GM23248 (cell line): ENCODE measurements around the gene FBXW11. TPM values are rescaled to one million over a fixed set of nuclear protein-coding genes. Genes with fewer than 3 reads are reported as not detected.
A peak's percentile ranks its signal among the peaks of the same experiment; 100 is the strongest.

Source experiments
- DNase-seq: peaks from one replicate; pipeline ENCODE4 v3.0.0-alpha.2; 2015
- H2AFZ ChIP-seq: fragments of 200-600 bp; sonication (generic); 2 replicates; pipeline ENCODE4 v1.6.1; 2016; ENCODE audit warnings: antibody characterized with exemption
- H3F3A ChIP-seq: fragments of 200-600 bp; sonication (generic); 2 replicates; pipeline ENCODE4 v1.6.1; 2016; ENCODE audit warnings: mild to moderate bottlenecking, antibody characterized with exemption, mixed run types; ENCODE audit not compliant: insufficient read depth
- H3K27ac ChIP-seq: fragments of 200-600 bp; sonication (generic); 2 replicates; pipeline ENCODE4 v1.5.1; 2016; ENCODE audit warnings: mild to moderate bottlenecking
- H3K27me3 ChIP-seq: fragments of 200-600 bp; sonication (generic); replicated peaks from 2 replicates; pipeline ENCODE4 v1.6.1; 2016; ENCODE audit warnings: mild to moderate bottlenecking; ENCODE audit not compliant: insufficient read depth
- H3K36me3 ChIP-seq: fragments of 200-600 bp; sonication (generic); 2 replicates; pipeline ENCODE4 v1.6.1; 2016; ENCODE audit warnings: low read depth, mild to moderate bottlenecking
- H3K4me1 ChIP-seq: fragments of 200-600 bp; sonication (generic); 2 replicates; pipeline ENCODE4 v1.6.1; 2016; ENCODE audit warnings: mild to moderate bottlenecking; ENCODE audit not compliant: insufficient read depth
- H3K4me2 ChIP-seq: fragments of 200-600 bp; sonication (generic); one replicate; pipeline ENCODE4 v1.6.1; 2016; ENCODE audit warnings: mild to moderate bottlenecking; ENCODE audit not compliant: unreplicated experiment
- H3K4me3 ChIP-seq: fragments of 200-600 bp; sonication (generic); 2 replicates; pipeline ENCODE4 v1.5.1; 2016; ENCODE audit warnings: mild to moderate bottlenecking
- H3K79me2 ChIP-seq: fragments of 200-600 bp; sonication (generic); 2 replicates; pipeline ENCODE4 v1.6.1; 2016; ENCODE audit warnings: mild to moderate bottlenecking; ENCODE audit not compliant: insufficient read depth
- H3K9ac ChIP-seq: fragments of 200-600 bp; sonication (generic); 2 replicates; pipeline ENCODE4 v1.6.1; 2016; ENCODE audit warnings: mild to moderate bottlenecking
- H3K9me2 ChIP-seq: fragments of 200-600 bp; sonication (generic); 2 replicates; pipeline ENCODE4 v1.6.1; 2016; ENCODE audit warnings: mixed run types, mild to moderate bottlenecking, moderate library complexity; ENCODE audit not compliant: insufficient read depth
- H3K9me3 ChIP-seq: fragments of 200-600 bp; sonication (generic); one replicate; pipeline ENCODE4 v1.6.1; 2017; ENCODE audit warnings: low read depth
- H4K20me1 ChIP-seq: fragments of 200-600 bp; sonication (generic); 2 replicates; pipeline ENCODE4 v1.6.0; 2016; ENCODE audit not compliant: insufficient read depth
- EZH2 ChIP-seq: fragments of 200-600 bp; sonication (generic); IDR thresholded peaks from 2 replicates; pipeline ENCODE4 v1.6.1; 2018; ENCODE audit warnings: antibody characterized with exemption, mild to moderate bottlenecking; ENCODE audit not compliant: insufficient read depth, poor library complexity, severe bottlenecking
- EZH2phosphoT487 ChIP-seq: fragments of 200-600 bp; sonication (generic); IDR thresholded peaks from 2 replicates; pipeline ENCODE4 v1.6.1; 2018; ENCODE audit warnings: antibody characterized with exemption, moderate library complexity, mild to moderate bottlenecking, low read depth; ENCODE audit not compliant: insufficient read depth
- WGBS, 2 experiments: methylation state at CpG; one replicate each; pipeline ENCODE4 v1.1.6; 2015 to 2017; ENCODE audit warnings: low lambda C conversion rate in 2 of 2, low coverage in 1 of 2; ENCODE audit errors: missing lambda C conversion rate in 2 of 2; 5-methylcytosine and 5-hydroxymethylcytosine counted together
- in situ Hi-C: fragments of 300-500 bp; cut with MboI; formaldehyde crosslinking; loops from 2 replicates; pipeline ENCODE4 v1.15.0; 2020
- polyA plus RNA-seq: library from polyadenylated mRNA; unstranded; fragments of >200 nt; fragmentation: Nextera tagmentation; extraction: Ambion mirVana; gene quantifications from 2 replicates; pipeline ENCODE4 v1.2.1, GENCODE V29; 2016
- total RNA-seq: library from RNA; depleted of rRNA; stranded (reverse); fragments of >200 nt; shearing (Covaris generic); gene quantifications from 2 replicates; pipeline ENCODE4 v1.2.3, GENCODE V29; 2014

Gene FBXW11
- total and polyA plus RNA-seq, 2 experiments from 2014 or later = 30.6 to 78.0 TPM

- H4K20me1 ChIP-seq = no peaks in the 10 kb centered on the region
- 0 out of 2 replicates have a peak overlapping the region, but pooled peaks have one; percentile 33 for H3K9ac ChIP-seq
- H3K9me2 ChIP-seq = no peaks in the 10 kb centered on the region
- no peaks in the 10 kb centered on the region for H3K9me3 ChIP-seq
- H3K27ac ChIP-seq = peak overlapping the region; percentile 60
- peaks cover 21% of the 10 kb centered on the region; the same call in 1 of the 2 replicates for H3K36me3 ChIP-seq
- H3K4me1 ChIP-seq = 0 out of 2 replicates have a peak, but pooled peaks cover 3% of the 10 kb centered on the region
- no peak overlapping the region for H3K4me3 ChIP-seq
- H3K4me2 ChIP-seq = no peak overlapping the region
- no peaks in the 10 kb centered on the region for H3K27me3 ChIP-seq
- TF ChIP-seq EZH2 = no peak
- TF ChIP-seq EZH2phosphoT487 = no peak
- no peak overlapping the region for H2AFZ ChIP-seq
- H3K79me2 ChIP-seq = no peaks in the 10 kb centered on the region
- H3F3A ChIP-seq = 0 out of 2 replicates have a peak, but pooled peaks cover 11% of the 10 kb centered on the region
- in situ Hi-C loops = no loop called here
- 83 to 84% methylated on average over 19 of the region's 19 CpGs for WGBS, 2 experiments
- peak; percentile 84 for DNase-seq
These were observed 46.2 kb upstream of the FBXW11 start for GRCh38 chr5:172052450-172053236.

GRCh38 chr5:172051643-172052339 is 45.4 kb upstream of the FBXW11 start:
- 0 out of 2 replicates have a peak, but pooled peaks cover 11% of the 10 kb centered on the region for H3F3A ChIP-seq
- in situ Hi-C loops = no loop called here
- H3K9ac ChIP-seq = peak overlapping the region; percentile 33; the same call in 1 of the 2 replicates
- H2AFZ ChIP-seq = no peak overlapping the region
- no peaks in the 10 kb centered on the region for H3K79me2 ChIP-seq
- H3K27ac ChIP-seq = peak overlapping the region; percentile 60
- H3K9me2 ChIP-seq = no peaks in the 10 kb centered on the region
- H3K9me3 ChIP-seq = no peaks in the 10 kb centered on the region
- 95 to 96% methylated on average over 16 of the region's 16 CpGs for WGBS, 2 experiments
- no peaks in the 10 kb centered on the region for H4K20me1 ChIP-seq
- H3K36me3 ChIP-seq = peaks cover 21% of the 10 kb centered on the region; the same call in 1 of the 2 replicates
- peak overlapping the region; percentile 12 for H3K4me2 ChIP-seq
- TF ChIP-seq EZH2 (no peak), EZH2phosphoT487 (no peak)
- H3K4me3 ChIP-seq = no peak overlapping the region
- peak; percentile 39 for DNase-seq
- no peaks in the 10 kb centered on the region for H3K27me3 ChIP-seq
- 0 out of 2 replicates have a peak, but pooled peaks cover 3% of the 10 kb centered on the region for H3K4me1 ChIP-seq

GRCh38 chr5:172050080-172050479 is 43.6 kb upstream of the FBXW11 start:
- 0 out of 2 replicates have a peak, but pooled peaks cover 3% of the 10 kb centered on the region for H3K4me1 ChIP-seq
- TF ChIP-seq EZH2phosphoT487 = no peak
- TF ChIP-seq EZH2 = no peak

GRCh38 chr5:172049226-172049796 is 42.9 kb upstream of the FBXW11 start:
- Histone ChIP-seq H3K9me2 (no peaks in the 10 kb centered on the region), H3K79me2 (no peaks in the 10 kb centered on the region), H3K4me3 (no peak overlapping the region), H3K27ac (no peak overlapping the region), H3K9ac (no peak overlapping the region), H4K20me1 (no peaks in the 10 kb centered on the region), H3K4me1 (0 out of 2 replicates have a peak, but pooled peaks cover 3% of the 10 kb centered on the region), H2AFZ (no peak overlapping the region), H3K27me3 (no peaks in the 10 kb centered on the region), H3K9me3 (no peaks in the 10 kb centered on the region), H3K36me3 (peaks cover 12% of the 10 kb centered on the region; the same call in 1 of the 2 replicates), H3K4me2 (no peak overlapping the region), H3F3A (0 out of 2 replicates have a peak, but pooled peaks cover 11% of the 10 kb centered on the region)
- no peak for DNase-seq
- in situ Hi-C loops = loop anchor here (25.0 kb wide), 2 partner anchors 412 to 637 kb away; partner anchors contain the start of gene FGF18
- 79 to 81% methylated on average over 12 of the region's 12 CpGs for WGBS, 2 experiments
- no peak for TF ChIP-seq EZH2
- no peak for TF ChIP-seq EZH2phosphoT487

More at GRCh38 chr5:172050080-172050479, 43.6 kb upstream of the FBXW11 start:
- in situ Hi-C loops = no loop called here
- no peak overlapping the region for H3K27ac ChIP-seq
- no peak for DNase-seq
- no peaks in the 10 kb centered on the region for H3K27me3 ChIP-seq
- H4K20me1 ChIP-seq = no peaks in the 10 kb centered on the region
- no peak overlapping the region for H3K9ac ChIP-seq
- H3K9me2 ChIP-seq = no peaks in the 10 kb centered on the region
- H3K9me3 ChIP-seq = no peaks in the 10 kb centered on the region
- H2AFZ ChIP-seq = no peak overlapping the region
- no peaks in the 10 kb centered on the region for H3K79me2 ChIP-seq
- WGBS, 2 experiments = 93 to 94% methylated on average over 4 of the region's 4 CpGs
- no peak overlapping the region for H3K4me3 ChIP-seq
- H3F3A ChIP-seq = 0 out of 2 replicates have a peak, but pooled peaks cover 11% of the 10 kb centered on the region
- no peak overlapping the region for H3K4me2 ChIP-seq
- H3K36me3 ChIP-seq = peaks cover 12% of the 10 kb centered on the region; the same call in 1 of the 2 replicates
